ENCODE data around the gene IDH2. TPM values are rescaled to one million over a fixed set of nuclear protein-coding genes. Genes with fewer than 3 reads are reported as not detected.
"Not testable (repeated sequence)": the region's sequence is repeated elsewhere in the genome, so short reads cannot be mapped to it uniquely, and the experiment has no call there.

IDH2 gene
- total RNA-seq, 2 donors from 2014 or later, result 24.5 to 46.6 TPM

DNA sequence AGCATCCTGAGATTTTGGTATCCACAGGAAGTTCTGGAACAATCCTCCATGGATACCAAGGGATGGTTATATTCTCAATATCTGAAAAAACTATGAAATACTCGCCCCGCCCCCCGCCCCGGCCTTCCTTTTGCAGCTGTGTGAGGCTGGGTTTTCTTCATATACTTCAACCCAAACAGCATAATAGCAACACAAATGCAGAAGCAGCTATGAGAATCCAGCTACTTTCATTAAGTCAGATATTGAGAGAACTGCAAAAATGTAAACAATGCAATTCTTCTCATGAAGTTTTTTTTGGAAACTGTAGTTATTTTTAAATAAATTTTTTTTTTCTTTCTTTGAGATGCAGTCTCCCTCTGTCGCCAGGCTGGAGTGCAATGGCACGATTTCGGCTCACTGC lies 10.9 kb upstream of the IDH2 start:
- no peaks in the 10 kb centered on the region for H3K36me3 ChIP-seq
- H3K27me3 ChIP-seq (replicated peaks; ENCODE audit: insufficient read depth), result no peaks in the 10 kb centered on the region
- H3K4me3 ChIP-seq, result no peak overlapping the region
- H3K9me3 ChIP-seq, result peaks cover 13% of the 10 kb centered on the region
- no peak for DNase-seq (ENCODE audit: low spot score)
- no peak for ATAC-seq (ENCODE audit: insufficient number of reproducible peaks, low FRiP score, low read depth)
- no peak overlapping the region for H3K27ac ChIP-seq
- TF ChIP-seq, protein P1, sequence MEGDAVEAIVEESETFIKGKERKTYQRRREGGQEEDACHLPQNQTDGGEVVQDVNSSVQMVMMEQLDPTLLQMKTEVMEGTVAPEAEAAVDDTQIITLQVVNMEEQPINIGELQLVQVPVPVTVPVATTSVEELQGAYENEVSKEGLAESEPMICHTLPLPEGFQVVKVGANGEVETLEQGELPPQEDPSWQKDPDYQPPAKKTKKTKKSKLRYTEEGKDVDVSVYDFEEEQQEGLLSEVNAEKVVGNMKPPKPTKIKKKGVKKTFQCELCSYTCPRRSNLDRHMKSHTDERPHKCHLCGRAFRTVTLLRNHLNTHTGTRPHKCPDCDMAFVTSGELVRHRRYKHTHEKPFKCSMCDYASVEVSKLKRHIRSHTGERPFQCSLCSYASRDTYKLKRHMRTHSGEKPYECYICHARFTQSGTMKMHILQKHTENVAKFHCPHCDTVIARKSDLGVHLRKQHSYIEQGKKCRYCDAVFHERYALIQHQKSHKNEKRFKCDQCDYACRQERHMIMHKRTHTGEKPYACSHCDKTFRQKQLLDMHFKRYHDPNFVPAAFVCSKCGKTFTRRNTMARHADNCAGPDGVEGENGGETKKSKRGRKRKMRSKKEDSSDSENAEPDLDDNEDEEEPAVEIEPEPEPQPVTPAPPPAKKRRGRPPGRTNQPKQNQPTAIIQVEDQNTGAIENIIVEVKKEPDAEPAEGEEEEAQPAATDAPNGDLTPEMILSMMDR (IDR thresholded peaks at IDR 0.05), result no peak
- H3K4me1 ChIP-seq (ENCODE audit: control insufficient read depth in 1 of 2, low read depth in 2 of 2), result no peaks in the 10 kb centered on the region

DNA sequence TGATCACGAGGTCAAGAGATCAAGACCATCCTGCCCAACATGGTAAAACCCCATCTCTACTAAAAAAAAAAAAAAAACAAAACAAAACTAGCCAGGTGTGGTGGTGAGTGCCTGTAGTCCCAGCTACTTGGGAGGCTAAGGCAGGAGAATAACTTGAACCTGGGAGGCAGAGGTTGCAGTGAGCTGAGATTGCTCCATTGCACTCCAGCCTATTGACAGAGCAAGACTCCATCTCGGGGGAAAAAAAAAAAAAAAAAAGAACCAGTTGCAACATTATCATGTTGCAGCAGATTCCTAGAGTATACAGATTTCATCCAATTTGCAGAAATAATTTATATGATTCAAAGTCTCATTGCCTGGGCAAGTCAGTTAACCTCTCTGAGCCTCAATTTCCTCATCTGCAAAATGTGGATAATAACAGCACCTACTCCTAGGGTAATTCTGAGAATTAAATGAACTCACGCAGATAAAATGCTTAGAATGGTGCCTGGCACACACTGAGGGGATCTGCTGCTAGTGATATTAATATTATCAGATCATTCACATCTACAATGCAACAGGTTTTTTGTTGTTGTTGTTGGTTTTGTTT lies 7.0 kb upstream of the IDH2 start:
- H3K27ac ChIP-seq; H3K9me3 ChIP-seq; DNase-seq (ENCODE audit: low spot score); H3K4me3 ChIP-seq; H3K27me3 ChIP-seq (replicated peaks; ENCODE audit: insufficient read depth); H3K36me3 ChIP-seq; ATAC-seq (ENCODE audit: insufficient number of reproducible peaks, low FRiP score, low read depth): not testable (repeated sequence)
- peaks cover 9 to 11% of the 10 kb centered on the region in 2 donors for H3K4me1 ChIP-seq (ENCODE audit: control insufficient read depth in 1 of 2, low read depth in 2 of 2)

DNA sequence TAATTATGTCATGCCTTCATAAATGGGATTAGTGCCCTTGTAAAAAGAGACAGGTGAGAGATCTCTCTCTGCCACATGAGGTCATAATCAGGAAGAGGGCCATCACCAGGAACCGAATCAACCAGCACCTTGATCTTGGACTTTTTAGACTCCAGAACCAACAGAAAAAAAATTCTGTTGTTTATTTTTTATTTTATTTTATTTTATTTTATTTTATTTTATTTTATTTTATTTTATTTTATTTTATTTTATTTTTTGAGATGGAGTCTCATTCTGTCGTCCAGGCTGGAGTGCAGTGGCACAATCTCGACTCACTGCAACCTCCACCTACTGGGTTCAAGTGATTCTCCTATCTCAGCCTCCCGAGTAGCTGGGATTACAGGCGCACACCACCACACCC lies 5.8 kb upstream of the IDH2 start:
- H3K27ac ChIP-seq; DNase-seq (ENCODE audit: low spot score); H3K27me3 ChIP-seq (replicated peaks; ENCODE audit: insufficient read depth); ATAC-seq (ENCODE audit: insufficient number of reproducible peaks, low FRiP score, low read depth); H3K9me3 ChIP-seq; H3K4me3 ChIP-seq; H3K36me3 ChIP-seq: not testable (repeated sequence)
- peaks cover 9 to 11% of the 10 kb centered on the region in 2 donors for H3K4me1 ChIP-seq (ENCODE audit: control insufficient read depth in 1 of 2, low read depth in 2 of 2)

DNA sequence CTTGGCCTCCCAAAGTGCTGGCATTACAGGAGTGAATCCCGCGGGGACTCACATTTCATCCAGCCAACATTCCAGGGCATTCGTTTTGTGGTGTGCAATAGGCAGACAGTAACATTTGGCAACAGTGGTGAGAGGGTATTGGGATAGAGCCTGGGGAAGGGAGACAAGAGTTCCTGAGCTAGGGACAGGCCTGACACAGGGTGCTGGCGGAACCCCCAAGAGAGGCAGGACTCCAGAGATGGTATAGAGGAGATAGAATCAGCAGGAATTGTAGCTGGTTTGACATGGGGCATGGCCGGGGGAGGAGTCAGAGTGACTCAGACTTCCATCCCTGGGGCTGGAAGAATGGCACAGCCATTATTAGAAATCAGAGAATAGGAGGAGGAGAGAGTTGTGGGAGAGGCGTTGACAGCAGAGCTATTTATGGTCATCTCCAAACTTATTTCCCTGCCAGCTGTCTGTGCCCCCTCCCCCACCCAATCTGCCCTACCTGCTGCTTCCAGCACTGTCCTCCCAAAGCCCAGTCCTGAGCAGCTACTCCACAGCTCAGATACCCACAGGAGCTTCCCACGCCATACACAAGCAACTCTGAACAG lies 4.4 kb upstream of the IDH2 start:
- Histone ChIP-seq H3K4me1 (ENCODE audit: control insufficient read depth in 1 of 2, low read depth in 2 of 2) (peaks cover 9 to 13% of the 10 kb centered on the region in 2 donors), H3K27ac (peak overlapping the region in 1 of 2 donors; percentile 19), H3K9me3 (no peaks in the 10 kb centered on the region), H3K4me3 (peak overlapping the region; percentile 42), H3K36me3 (no peaks in the 10 kb centered on the region), H3K27me3 (replicated peaks; ENCODE audit: insufficient read depth) (no peaks in the 10 kb centered on the region)
- no peak for ATAC-seq (ENCODE audit: insufficient number of reproducible peaks, low FRiP score, low read depth)
- TF ChIP-seq, protein P1 (IDR thresholded peaks at IDR 0.05), result no peak
- no peak for DNase-seq (ENCODE audit: low spot score)

DNA sequence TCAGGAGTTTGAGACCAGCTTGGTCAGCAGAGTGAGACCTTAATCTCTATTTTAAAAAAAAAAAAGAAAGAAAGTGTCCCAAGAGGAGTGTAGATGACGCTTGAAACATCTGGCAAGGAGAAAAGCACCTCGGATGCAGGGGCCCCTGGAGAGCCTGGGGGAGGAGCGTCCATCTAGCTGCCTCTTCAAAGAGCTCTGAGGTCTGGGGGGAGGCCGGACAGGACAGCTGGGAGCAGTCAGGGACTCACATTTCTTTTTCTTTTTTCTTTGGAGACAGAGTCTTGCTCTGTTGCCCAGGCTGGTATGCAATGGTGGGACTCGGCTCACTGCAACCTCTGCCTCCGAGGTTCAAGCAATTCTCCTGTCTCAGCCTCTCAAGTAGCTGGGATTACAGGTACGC lies 3.3 kb upstream of the IDH2 start:
- Histone ChIP-seq H3K4me1 (ENCODE audit: control insufficient read depth in 1 of 2, low read depth in 2 of 2) (peaks cover 17 to 24% of the 10 kb centered on the region in 2 donors), H3K36me3 (no peaks in the 10 kb centered on the region), H3K4me3 (no peak overlapping the region), H3K27me3 (replicated peaks; ENCODE audit: insufficient read depth) (no peaks in the 10 kb centered on the region), H3K9me3 (no peaks in the 10 kb centered on the region), H3K27ac (no peak overlapping the region)
- TF ChIP-seq, protein P1 (IDR thresholded peaks at IDR 0.05), result no peak
- ATAC-seq (ENCODE audit: insufficient number of reproducible peaks, low FRiP score, low read depth) (no peak), DNase-seq (ENCODE audit: low spot score) (no peak)

DNA sequence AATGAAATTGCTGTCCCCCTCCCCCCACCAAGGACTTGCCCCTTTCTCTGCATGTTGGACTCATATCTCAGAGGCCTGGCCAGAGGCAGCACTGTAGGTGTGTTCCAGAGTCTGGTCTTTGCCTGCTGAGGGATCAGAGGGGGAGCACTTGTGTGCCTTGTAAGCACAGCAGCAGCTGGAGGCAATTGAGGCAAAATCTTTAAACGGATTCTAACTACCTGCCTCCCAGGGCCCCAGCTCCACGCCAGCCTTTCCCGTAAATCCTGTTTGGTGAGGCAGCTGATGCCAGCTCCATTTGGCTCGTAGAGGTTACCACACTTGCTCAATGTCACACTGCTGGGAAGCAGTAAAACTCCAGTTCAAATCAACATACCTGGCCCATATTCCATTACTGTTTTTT lies 2.3 kb upstream of the IDH2 start:
- TF ChIP-seq, protein P1 (IDR thresholded peaks at IDR 0.05), result no peak
- Histone ChIP-seq H3K4me3 (no peak overlapping the region), H3K4me1 (ENCODE audit: control insufficient read depth in 1 of 2, low read depth in 2 of 2) (peaks cover 25 to 34% of the 10 kb centered on the region in 2 donors), H3K9me3 (no peaks in the 10 kb centered on the region), H3K27me3 (replicated peaks; ENCODE audit: insufficient read depth) (no peaks in the 10 kb centered on the region), H3K27ac (no peak overlapping the region), H3K36me3 (no peaks in the 10 kb centered on the region)
- ATAC-seq (ENCODE audit: insufficient number of reproducible peaks, low FRiP score, low read depth), result no peak
- no peak for DNase-seq (ENCODE audit: low spot score)

Measured in thoracic aorta (tissue), 2 donors.